ENCODE results near the gene MAGEB18.

The MAGEB18 gene

DNA sequence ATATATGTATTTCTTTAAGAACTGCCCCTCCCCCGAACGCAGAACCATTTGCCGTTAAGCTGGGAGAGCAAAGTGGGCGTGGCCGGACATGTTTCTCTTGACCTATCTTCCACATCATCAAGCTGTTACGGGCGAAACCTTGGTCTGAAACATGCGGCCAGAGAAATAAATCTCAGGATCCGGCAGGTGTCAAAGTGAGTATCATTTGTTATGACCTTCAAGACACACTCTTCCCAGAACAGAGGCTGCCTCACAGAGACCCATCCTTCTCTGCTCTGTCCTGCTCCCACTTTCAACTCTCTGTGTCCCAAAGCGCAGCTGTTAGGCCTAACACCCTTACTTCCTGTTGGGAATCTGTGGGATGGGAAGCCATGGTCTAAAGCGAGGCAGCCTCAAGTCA, at the start of gene MAGEB18:
Gene MAGEB18, plus strand, starts transcription at position 70 of the 400 bp plus-strand sequence. CDS start 643 bp downstream, outside the sequence.
- DNase-seq (ENCODE audit: low spot score), result no peak

DNA sequence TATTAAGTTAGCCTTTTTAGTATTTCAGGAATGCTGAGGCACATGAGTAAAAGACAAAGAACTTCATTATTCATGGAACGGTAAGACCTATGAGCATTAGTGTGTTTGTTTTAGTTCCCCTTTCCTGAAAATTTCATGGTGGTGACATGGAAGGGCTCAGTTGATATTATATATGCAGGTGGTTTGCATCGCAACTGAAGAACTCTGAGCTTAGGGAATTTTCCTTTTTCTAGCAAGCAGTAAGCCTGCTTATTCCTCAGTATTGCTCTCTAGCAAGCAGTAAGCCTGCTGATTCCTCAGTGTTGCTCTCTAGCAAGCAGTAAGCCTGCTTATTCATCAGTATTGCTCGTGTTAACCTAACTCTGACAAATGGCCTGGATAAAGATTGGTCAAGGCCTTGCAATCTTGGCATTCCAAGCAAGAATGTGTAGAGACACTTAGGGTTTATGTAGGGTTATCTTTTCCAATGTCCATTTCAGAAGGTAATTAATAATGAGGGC, 37.7 kb upstream of the MAGEB18 start:
- DNase-seq (ENCODE audit: low spot score), result no peak

- no peak for DNase-seq (ENCODE audit: low spot score)
Measured at GRCh38 chrX:26109142-26109541, 29.0 kb upstream of the MAGEB18 start.

- no peak for DNase-seq (ENCODE audit: low spot score)
Measured at GRCh38 chrX:26146024-26146423, 7.9 kb downstream of the MAGEB18 start.

- no peak for DNase-seq (ENCODE audit: low spot score)
Measured at GRCh38 chrX:26160301-26160700, 22.2 kb downstream of the MAGEB18 start, which contains the start of gene MAGEB6B. Gene MAGEB6B, plus strand, starts transcription at chrX:26160601. Its CDS starts 0 bp downstream, at chrX:26160601.
